ENCODE measurements around the gene PSMD10. TPM values are rescaled to one million over a fixed set of nuclear protein-coding genes. Genes with fewer than 3 reads are reported as not detected.

The PSMD10 gene, protein sequence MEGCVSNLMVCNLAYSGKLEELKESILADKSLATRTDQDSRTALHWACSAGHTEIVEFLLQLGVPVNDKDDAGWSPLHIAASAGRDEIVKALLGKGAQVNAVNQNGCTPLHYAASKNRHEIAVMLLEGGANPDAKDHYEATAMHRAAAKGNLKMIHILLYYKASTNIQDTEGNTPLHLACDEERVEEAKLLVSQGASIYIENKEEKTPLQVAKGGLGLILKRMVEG
- 10 to 100 TPM; 68.5 to 86.9 (median 82.9) TPM for polyA plus RNA-seq (ENCODE audit: insufficient read depth in 1 of 5, insufficient read length in 5 of 5, low replicate concordance in 1 of 5)
- long read RNA-seq, donor 1, transcript PSMD10-204 (5 exons, 768 nt): minor isoform, 7 of 65 reads
- long read RNA-seq, donor 1, transcript PSMD10-201 (5 exons, 1,546 nt): major isoform, 49 of 65 reads
- long read RNA-seq, donor 1, partial matches to known transcripts: 0 of 65 reads
- long read RNA-seq, donor 1, other reads (novel, unspliced or antisense): 7 of 65 reads
- long read RNA-seq, donor 2, transcript PSMD10-201 (5 exons, 1,546 nt): major isoform, 45 of 49 reads
- long read RNA-seq, donor 2, partial matches to known transcripts: 0 of 49 reads
- long read RNA-seq, donor 2, other reads (novel, unspliced or antisense): 0 of 49 reads
- long read RNA-seq, donor 3, transcript PSMD10-204 (5 exons, 768 nt): minor isoform, 5 of 39 reads
- long read RNA-seq, donor 3, transcript PSMD10-201 (5 exons, 1,546 nt): major isoform, 34 of 39 reads
- long read RNA-seq, donor 3, partial matches to known transcripts: 0 of 39 reads
- long read RNA-seq, donor 3, other reads (novel, unspliced or antisense): 0 of 39 reads
- long read RNA-seq, donor 4, transcript PSMD10-201 (5 exons, 1,546 nt): major isoform, 28 of 37 reads
- long read RNA-seq, donor 4, transcript PSMD10-204 (5 exons, 768 nt): minor isoform, 6 of 37 reads
- long read RNA-seq, donor 4, partial matches to known transcripts: 0 of 37 reads
- long read RNA-seq, donor 4, other reads (novel, unspliced or antisense): 0 of 37 reads
- long read RNA-seq, donor 5, transcript PSMD10-204 (5 exons, 768 nt): minor isoform, 12 of 73 reads
- long read RNA-seq, donor 5, transcript PSMD10-201 (5 exons, 1,546 nt): major isoform, 61 of 73 reads
- long read RNA-seq, donor 5, partial matches to known transcripts: 0 of 73 reads
- long read RNA-seq, donor 5, other reads (novel, unspliced or antisense): 0 of 73 reads
- long read RNA-seq, donor 6, transcript PSMD10-201 (5 exons, 1,546 nt): major isoform, 60 of 63 reads
- long read RNA-seq, donor 6, partial matches to known transcripts: 0 of 63 reads
- long read RNA-seq, donor 6, other reads (novel, unspliced or antisense): 0 of 63 reads
- long read RNA-seq, donor 7, transcript PSMD10-201 (5 exons, 1,546 nt): major isoform, 48 of 49 reads
- long read RNA-seq, donor 7, partial matches to known transcripts: 0 of 49 reads
- long read RNA-seq, donor 7, other reads (novel, unspliced or antisense): 0 of 49 reads
- long read RNA-seq, donor 8, transcript PSMD10-204 (5 exons, 768 nt): minor isoform, 5 of 21 reads
- long read RNA-seq, donor 8, transcript PSMD10-201 (5 exons, 1,546 nt): major isoform, 16 of 21 reads
- long read RNA-seq, donor 8, partial matches to known transcripts: 0 of 21 reads
- long read RNA-seq, donor 8, other reads (novel, unspliced or antisense): 0 of 21 reads

GRCh38 chrX:108091264-108091877, at the start of gene PSMD10, which contains the start of gene ATG4A:
Gene PSMD10 (minus strand): TSS chrX:108091542. CDS start chrX:108091520, 22 bp downstream.
Gene ATG4A (plus strand): TSS chrX:108091778. CDS start chrX:108091827, 49 bp downstream.
- peak; percentile 88 to 91 for DNase-seq

DNA sequence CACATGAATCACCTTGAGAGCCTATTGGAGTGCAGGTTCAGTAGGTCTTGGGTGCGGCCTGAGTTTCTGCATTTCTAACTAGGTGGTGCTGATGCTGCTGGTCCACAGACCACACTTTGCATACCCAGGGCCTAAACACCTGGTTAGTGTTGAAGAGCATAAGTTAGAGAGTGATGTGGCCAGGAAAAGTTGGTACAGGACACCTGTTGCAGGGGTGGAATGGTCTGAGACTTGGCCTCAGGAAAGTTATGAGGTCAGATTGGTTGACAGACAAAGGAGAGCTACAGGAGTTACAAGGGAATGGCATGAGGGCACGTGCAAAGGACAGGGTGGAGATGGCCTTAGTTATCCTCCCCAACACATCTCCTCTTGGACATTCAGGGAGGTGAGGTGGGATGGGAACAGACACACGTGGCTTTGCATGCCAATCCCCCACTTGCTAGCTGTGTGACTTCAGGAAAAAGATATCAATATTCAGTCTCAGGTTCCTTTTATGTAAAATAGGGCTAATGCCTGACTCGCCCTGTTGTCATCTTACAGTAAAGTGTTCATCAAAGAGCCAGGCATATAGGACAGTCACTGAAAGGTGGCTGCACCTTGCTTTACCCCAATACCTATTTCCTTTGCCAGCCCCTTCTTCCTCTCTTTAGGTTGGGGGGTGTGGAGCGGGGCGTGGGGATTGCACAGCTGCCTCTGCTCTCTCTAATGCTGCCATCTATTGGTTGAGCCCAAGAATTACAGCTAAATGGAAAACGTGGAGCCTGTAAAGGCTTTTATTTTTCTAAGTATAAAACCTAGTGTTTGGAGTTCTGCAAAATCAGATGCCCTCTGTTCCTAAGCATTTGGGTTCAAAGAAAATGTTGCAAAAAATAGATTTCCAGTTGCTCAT, 47.7 kb upstream of the PSMD10 start:
- no peak for DNase-seq

DNA sequence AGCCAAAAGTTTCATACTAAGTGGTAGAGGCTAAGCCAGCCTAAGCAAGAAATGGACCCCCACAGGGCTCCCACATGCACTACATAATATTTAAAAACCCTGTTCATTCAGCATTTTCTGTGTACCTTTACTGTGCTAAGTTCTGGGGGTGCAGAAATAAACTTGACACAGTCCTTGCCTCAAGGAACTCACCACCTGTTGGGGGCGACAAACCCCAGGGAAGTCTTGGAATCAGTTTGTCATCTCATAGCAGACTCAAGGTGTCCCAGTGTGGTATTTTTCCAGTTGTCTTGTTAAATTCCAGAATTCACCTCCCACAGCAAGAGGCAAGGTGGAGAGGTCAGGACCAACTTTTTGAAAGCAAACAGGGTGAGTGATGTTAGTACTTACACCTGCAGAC, 43.4 kb upstream of the PSMD10 start:
- DNase-seq: no peak

- DNase-seq: no peak
These were observed 41.5 kb upstream of the PSMD10 start for GRCh38 chrX:108132876-108133275.

DNA sequence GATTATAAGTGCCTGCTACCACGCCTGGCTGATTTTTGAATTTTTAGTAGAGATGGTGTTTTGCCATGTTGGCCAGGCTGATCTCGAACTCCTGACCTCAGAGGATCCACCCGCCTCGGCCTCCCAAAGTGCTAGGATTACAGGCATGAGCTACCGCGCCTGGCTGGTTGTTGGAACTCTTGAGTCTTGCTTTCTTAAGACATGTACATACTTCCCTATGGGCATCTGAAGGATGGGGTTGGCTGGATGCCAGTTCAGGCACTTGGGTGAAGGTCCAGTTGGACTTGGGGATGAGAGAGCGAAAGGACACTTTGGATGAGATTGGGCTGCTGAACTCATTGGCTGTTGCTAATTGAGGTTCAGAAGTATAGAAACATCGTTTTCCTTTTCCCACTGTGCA, 40.7 kb upstream of the PSMD10 start:
- no peak for DNase-seq

DNA sequence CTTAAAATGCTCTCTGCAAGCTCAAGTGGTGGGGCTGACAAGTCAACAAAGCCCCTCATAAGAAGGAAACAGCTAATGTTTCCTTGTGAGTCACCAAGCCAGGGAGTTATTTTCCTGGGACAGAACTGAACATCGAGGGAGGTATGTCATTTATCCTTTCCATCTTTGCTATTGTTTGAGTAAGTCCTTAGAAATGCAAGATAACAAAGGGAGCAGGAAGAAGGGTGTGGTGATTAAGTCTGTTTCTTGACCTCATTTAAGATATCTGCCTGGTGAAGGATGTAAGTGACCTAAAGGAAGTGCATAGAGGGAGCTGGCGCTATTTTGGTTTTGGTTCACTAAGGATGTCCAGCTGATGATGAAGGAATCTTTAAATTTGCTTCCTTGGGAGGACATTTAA, 40.1 kb upstream of the PSMD10 start:
- DNase-seq: no peak

DNA sequence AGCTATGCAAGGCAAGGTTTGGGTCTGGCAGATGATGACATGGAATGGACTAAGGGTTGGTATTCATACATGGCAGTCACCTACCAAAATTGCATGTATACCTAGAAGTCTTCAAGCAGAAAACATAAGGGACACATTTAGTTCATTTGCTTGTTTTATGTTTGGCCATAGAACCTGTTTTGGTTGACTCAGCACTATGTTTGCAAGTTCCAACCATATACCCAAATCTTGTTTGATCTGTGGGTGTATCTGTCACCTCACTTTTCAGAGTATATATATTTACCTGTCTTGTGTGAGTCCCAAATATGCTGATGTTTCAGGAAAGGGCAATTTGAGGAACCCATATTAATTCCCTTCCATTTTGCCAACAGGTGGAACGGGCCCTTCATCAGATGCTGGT, 39.5 kb upstream of the PSMD10 start:
- DNase-seq: no peak

DNA sequence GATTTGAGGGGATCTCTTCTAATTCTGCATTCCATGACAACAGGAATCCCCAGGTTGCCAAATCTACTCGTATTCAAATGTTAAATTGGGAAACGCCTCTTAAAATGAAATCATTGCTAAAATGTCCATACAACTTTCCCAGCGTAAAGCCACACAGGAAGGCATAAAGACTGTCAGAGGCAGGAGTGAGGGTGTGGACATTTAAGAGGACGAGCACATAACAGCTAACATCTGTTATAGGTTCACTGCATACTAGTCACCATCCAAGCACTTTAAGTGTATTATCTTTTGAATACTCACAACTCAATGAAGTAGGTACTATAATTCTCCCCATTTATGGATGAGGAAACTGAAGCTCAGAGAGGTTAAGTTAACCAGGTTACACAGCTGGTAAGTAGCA, 35.8 kb upstream of the PSMD10 start:
- no peak for DNase-seq

- DNase-seq: no peak
These were observed 35.3 kb upstream of the PSMD10 start for GRCh38 chrX:108126661-108127060.

DNA sequence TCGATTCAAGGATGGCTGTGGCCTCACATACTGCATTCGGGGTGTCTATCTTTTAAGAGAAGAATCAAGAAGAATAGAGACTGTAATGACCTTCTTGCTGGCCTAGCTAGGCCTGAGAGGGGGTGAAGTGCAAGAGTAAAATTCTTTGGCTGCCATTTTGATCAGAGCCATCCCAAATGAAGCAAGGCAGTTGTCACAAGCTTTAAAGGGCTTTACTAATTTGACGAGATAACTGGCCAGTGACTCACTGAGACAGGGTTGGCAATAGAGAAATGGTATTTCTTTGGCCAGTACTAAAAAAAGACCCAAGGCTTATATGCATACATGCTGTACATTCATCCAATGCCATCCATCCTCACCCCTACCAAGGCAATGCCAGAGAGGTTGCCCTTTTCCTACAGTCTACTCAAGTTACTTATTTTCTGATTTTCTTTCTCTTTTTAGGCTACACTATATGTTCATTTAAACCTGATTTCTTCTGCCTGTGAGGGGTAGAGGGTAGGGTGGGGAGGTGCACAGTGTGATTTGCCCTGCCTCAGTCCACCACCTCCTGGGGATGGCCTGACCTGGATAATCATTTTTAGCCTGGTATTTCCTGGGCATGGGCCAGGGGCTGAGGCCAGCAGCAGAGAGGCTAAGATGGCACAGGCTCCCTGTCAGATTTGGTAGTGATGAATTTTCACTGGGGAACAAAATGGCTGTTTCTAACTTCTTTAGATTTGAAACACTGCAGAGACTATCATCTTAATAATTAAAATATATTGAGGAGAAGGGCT, 32.4 kb upstream of the PSMD10 start:
- DNase-seq: no peak

- no peak for DNase-seq
These were observed 31.4 kb upstream of the PSMD10 start for GRCh38 chrX:108122748-108123147.

DNA sequence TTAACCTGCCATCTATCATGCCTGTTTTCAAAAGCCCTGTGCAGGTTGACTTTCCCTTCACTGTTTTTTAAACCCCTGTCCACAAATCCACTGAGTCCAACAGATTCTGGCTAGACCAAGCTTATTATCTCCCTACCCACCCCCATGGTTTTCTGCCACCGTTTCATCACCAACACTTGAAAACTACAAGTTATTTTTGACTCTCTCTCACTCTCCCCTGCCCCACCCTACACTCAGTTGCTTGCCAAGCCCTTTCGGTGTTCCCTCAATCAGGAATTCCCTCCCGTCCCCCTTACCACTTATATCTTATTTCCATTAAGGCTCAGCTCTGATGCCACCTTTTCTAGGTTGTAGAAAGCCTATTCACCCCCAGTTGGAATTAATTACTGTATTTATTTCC, 29.9 kb upstream of the PSMD10 start:
- no peak for DNase-seq

DNA sequence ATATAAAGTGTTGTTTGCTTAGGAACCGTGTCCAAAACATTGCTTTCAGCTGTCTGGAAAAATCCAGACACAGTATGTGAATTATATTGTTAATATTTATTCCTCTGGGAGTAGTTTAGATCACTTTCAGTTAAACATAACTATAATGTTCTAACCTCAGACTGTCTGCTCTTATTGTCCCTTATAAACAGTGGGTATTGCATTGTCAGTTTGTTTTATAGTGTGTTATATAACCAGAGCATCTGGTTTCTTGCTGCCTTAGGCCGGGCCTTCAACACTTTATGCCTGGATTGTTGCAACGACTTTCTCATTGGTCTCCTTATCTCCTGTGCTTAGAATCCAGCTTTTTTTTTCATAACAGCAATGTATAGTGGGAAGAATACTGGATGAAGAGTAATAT, 26.6 kb upstream of the PSMD10 start:
- DNase-seq: peak; percentile 46

DNA sequence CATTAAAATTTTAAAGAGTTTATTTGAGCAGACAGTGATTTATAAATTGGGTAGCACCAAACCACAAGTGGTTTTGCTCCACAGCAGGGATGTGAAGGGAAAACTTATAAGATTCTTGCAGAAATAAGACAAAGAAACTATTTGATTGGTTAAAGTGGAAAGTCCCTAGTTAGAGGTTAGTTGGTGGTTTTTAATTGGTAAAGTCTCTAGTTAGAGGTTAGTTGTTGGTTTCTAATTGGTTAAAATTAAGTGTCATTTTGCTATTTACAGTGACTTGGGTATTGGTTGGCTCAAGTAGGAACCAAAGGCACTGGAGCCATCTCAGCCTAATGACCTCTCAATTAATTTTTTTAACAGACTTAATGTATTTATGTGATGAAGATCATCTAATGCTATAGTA, 23.2 kb upstream of the PSMD10 start:
- DNase-seq: no peak

GRCh38 chrX:108105473-108105872, 14.1 kb upstream of the PSMD10 start:
- no peak for DNase-seq

- DNase-seq: no peak
These were observed 6.0 kb upstream of the PSMD10 start for GRCh38 chrX:108097380-108097779.

- DNase-seq: peak in 1 of 2 donors; percentile 5
These were observed 543 bp upstream of the PSMD10 start for GRCh38 chrX:108091878-108092291.

GRCh38 chrX:108090491-108091263, 665 bp downstream of the PSMD10 start:
- peak; percentile 10 to 21 for DNase-seq

Data from right lung (tissue), 10 donors.